Measurements from ENCODE around the gene LRRC3B.

GRCh38 chr3:26683902-26684301 is 61.3 kb downstream of the LRRC3B start:
- no peak for TF ChIP-seq POLR2AphosphoS5 (IDR thresholded peaks at IDR 0.05; ENCODE audit: insufficient read depth, low read depth, low read length)
- no peak for TF ChIP-seq EZH2 (IDR thresholded peaks at IDR 0.05; ENCODE audit: borderline replicate concordance, low read depth, low read length, severe bottlenecking)
- no peak for TF ChIP-seq POLR2A (IDR thresholded peaks at IDR 0.05; ENCODE audit: low read depth, low read length)
- no peak for TF ChIP-seq MYC (IDR thresholded peaks at IDR 0.05; ENCODE audit: low read depth, low read length)
- no peak for TF ChIP-seq CTCF (IDR thresholded peaks at IDR 0.05; ENCODE audit: extremely low read depth in 1 of 2, insufficient read depth in 1 of 2, low read depth in 1 of 2, low read length in 2 of 2)
- TF ChIP-seq FOS (IDR thresholded peaks at IDR 0.05; ENCODE audit: borderline replicate concordance, insufficient read depth, low read length) = no peak

Measured in endothelial cell of umbilical vein (primary cell).